Measurements from ENCODE around the gene PFAS.

Gene PFAS

DNA sequence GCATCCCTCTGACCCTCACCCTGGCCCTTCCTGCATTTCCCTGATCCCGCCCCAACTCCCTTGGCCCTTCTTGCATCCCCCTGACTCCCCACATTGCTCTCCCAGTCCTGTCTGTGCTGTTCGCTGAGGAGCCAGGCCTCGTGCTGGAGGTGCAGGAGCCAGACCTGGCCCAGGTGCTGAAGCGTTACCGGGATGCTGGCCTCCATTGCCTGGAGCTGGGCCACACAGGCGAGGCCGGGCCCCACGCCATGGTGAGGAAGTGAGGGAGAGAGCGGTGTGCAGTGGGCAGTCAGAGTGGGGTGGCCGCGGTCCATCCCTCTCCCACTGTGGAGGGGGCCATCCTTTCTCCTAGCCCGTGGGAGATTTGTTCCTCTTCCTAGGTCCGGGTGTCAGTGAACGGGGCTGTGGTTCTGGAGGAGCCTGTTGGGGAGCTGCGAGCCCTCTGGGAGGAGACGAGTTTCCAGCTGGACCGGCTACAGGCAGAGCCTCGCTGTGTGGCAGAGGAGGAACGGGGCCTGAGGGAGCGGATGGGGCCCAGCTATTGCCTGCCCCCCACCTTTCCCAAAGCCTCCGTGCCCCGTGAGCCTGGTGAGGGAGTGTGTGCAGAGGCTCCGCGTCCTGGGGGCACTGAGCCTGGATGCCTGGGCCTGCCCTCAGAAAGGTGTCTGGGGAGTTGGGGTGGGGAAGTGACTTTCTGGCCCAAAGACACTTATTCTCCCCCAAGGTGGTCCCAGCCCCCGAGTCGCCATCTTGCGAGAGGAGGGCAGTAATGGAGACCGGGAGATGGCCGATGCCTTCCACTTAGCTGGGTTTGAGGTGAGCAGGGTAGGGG, 17.8 kb downstream of the PFAS start:
- no peak for DNase-seq (ENCODE audit: low read depth)

DNA sequence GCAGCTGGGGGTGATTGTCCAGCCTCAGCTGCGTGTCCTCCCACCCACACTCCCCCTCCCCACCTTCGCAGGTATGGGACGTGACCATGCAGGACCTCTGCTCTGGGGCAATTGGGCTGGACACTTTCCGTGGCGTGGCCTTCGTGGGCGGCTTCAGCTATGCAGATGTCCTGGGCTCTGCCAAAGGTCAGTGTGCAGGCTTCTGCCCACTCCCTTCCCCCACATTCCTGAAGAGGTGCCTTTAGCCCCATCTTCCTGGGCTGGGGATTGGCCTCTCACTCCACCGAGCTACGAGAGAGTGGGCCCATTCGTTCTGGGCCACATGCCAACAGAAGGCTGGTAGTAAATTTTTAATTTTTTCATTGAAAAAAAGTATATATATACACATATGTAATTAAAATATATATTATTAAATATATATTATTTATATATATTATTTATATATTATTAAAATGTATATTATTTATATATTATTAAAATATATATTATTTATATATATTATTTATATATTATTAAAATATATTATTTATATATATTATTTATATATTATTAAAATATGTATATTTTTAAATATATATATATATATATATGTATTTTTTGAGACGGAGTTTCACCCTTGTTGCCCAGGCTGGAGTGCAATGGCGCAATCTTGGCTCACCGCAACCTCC, 18.5 kb downstream of the PFAS start:
- no peak for DNase-seq (ENCODE audit: low read depth)

DNA sequence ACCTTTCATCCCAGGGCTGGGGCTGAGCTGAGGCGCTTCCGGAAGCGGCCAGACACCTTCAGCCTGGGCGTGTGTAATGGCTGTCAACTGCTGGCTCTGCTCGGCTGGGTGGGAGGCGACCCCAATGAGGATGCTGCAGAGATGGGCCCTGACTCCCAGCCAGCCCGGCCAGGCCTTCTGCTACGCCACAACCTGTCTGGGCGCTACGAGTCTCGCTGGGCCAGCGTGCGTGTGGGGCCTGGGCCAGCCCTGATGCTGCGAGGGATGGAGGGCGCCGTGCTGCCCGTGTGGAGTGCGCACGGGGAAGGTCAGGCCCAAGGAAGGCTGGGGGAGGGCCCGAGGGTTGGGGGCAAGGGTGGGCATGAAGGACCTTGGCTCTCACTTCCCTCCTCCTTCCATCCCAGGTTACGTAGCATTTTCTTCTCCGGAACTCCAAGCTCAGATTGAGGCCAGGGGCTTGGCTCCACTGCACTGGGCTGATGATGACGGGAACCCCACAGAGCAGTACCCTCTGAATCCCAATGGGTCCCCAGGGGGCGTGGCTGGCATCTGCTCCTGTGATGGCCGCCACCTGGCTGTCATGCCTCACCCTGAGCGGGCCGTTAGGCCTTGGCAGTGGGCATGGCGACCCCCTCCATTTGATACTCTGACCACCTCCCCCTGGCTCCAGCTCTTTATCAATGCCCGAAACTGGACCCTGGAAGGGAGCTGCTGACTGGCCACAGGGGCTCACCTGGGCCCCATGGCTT, 19.6 kb downstream of the PFAS start:
- no peak for DNase-seq (ENCODE audit: low read depth)

DNA sequence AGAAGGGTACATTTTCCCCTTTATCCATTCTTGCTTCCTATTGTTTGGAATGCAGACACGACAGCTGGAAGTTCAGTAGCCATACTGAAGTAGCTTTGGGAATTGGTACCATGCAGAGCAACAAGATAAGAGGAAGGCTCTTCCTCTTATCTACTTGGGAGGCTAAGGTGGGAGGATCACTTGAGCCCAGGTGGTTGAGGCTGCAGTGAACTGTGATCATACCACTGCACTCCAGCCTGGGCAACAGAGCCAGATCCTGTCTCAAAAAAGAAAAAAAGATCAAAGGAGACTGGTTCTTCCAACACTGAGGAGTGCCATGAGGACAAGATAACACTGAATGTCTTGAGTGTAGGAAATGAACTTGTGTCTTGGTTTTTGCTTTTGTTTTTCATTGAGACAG, 23.3 kb downstream of the PFAS start:
- DNase-seq (ENCODE audit: low read depth) = no peak

DNA sequence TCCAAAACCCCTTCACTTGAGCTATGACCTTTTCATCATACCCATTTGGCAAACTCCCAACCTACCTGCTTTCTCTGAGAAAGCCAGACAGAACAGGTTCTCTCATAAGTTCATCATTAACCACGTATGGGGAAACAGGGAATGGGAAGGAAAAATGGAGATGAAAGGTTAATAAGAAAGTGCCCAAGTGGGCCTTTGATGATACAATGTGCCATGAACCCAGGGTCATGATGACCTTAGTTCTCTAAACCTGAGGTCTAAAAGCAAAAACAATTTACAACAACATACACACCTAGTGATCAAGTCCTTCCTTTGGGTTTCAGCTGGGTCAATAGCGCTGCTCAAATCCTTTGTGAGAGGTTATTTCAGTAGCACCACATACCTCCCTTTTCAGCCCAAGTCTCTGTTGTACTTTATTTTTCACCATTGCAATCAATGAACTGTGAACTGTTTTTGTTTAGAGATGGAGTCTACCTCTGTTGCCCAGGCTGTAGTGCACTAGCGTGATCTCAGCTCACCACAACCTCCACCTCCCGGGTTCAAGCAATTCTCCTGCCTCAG, 24.9 kb downstream of the PFAS start:
- no peak for DNase-seq (ENCODE audit: low read depth)

DNA sequence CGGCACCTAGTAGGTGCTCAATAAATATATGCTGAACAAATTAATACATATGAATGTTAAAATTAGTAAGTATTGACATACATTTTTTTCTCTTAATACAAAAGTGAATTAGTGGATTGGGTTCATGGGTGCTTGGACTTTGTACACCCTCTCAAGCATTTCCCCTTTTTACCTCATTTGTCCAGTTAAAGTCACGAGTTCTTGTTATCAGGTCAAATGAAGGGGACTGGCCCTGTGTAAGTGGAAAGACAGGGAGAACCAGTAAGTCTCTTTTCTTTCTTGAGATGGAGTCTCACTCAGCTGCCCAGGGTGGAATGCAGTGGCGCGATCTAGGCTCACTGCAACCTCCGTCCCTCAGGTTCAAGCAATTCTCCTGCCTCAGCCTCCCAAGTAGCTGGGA, 25.7 kb downstream of the PFAS start:
- no peak for DNase-seq (ENCODE audit: low read depth)

DNA sequence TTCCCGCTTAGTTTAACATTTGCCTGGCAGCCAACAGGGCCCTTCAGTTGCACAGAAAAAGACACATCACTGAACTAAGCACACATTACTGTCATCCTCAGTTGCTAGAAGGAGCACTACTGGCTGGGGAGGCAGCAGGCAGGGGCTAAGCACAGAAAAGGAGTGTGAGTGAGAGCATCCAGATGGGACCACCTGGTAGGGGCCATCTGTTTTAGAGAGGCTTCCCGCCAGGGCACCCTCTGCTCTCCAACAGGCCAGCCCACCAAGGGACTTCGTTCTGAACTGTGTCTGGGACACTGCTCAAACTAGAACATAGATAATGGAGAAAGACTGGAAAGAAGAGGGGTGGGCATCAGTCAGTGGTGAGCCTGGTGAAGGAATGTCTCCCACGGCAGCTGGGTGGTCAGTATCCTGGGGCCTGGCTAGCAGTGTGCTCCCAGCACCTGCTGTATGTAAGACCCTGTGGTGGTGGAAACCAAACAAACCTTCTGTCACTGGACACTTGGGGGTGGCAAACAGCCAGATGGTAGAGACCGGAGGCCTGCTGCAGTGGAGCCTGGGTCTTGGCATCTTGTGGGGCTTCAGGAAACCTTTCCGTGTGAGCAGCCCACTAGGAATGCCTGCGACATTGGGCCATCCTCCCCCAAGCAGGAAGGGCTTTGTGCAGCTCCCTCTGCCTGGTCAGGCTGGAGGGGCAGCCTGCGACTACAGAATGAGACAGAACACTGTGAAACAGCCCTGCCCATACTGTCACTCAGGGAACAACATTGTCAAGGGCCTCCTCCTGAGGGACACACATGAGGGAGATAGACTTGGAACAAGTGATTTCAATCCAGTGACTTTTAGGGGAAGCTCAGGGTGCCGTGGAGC, 26.6 kb downstream of the PFAS start:
- DNase-seq (ENCODE audit: low read depth) = no peak

DNA sequence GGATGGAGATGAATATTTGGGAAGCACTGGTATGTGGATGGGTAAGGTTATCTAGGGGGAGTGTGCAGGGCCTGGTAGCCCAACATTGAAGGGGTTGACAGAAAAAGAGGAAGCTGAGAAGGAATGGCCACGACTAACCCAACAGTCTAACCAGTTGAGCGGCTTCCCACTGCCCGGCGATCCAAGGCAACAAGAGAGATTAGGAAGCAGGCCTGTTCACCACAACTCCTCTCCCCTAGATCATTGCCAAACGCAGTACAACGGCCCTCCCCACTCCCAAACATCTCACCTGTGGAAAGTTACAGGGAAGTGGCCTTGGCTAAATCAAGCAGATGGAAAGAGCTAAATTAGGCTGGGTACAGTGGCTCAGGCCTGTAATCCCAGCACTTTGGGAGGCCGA, 28.2 kb downstream of the PFAS start:
- DNase-seq (ENCODE audit: low read depth) = no peak

DNA sequence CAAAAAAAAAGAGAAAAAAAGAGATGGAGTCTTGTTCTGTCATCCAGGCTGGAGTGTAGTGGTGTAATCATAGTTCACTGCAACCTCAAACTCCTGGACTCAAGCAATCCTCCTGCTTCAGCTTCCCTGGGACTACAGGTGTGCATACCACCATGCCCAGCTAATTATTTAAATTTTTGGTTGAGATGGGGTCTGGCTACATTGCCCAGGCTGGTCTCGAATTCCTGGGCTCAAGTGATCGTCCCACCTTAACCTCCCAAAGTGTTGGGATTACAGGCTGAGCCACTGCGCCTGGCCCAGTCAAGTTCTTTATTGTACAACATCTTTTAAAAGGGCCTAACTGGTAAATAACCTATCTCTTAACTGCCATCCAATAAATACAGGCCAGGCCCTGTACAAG, 33.3 kb downstream of the PFAS start:
- DNase-seq (ENCODE audit: low read depth) = no peak

DNA sequence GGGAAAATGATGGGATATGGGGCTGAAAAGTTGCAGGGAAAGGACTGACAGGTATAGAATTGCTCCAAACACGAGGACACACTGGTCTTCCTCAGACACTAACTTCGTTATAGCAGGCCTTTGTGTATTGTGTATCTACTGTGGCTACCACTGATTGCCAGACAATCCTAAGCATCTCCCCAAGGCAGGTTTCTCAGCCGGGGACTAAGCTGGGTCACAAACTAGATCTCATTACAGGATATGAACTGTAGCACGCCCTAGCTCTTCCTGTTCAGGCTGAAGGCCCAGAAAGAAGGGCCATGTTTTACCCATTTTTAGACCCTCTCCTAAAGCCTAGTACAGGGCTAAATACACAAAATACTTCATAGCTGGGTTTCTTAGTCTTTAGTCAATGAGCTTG, 34.3 kb downstream of the PFAS start:
- no peak for DNase-seq (ENCODE audit: low read depth)

DNA sequence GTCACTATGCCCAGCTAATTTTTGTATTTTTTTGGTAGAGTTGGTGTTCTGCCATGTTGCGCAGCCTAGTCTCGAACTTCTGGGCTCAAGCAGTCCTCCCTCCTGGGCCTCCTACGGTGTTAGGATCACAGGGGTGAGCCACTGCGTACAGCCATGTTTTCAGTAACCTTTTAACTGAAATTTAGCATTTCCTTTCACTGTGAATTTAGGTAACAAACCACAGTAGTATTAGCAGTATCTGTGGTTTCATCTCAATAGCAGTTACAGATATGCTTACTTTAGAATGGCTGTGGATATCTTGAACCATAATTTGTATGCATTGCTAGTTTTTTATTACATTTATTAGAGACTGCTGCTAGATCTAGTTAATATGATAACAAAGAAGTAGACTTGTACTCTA, 35.0 kb downstream of the PFAS start:
- no peak for DNase-seq (ENCODE audit: low read depth)

DNA sequence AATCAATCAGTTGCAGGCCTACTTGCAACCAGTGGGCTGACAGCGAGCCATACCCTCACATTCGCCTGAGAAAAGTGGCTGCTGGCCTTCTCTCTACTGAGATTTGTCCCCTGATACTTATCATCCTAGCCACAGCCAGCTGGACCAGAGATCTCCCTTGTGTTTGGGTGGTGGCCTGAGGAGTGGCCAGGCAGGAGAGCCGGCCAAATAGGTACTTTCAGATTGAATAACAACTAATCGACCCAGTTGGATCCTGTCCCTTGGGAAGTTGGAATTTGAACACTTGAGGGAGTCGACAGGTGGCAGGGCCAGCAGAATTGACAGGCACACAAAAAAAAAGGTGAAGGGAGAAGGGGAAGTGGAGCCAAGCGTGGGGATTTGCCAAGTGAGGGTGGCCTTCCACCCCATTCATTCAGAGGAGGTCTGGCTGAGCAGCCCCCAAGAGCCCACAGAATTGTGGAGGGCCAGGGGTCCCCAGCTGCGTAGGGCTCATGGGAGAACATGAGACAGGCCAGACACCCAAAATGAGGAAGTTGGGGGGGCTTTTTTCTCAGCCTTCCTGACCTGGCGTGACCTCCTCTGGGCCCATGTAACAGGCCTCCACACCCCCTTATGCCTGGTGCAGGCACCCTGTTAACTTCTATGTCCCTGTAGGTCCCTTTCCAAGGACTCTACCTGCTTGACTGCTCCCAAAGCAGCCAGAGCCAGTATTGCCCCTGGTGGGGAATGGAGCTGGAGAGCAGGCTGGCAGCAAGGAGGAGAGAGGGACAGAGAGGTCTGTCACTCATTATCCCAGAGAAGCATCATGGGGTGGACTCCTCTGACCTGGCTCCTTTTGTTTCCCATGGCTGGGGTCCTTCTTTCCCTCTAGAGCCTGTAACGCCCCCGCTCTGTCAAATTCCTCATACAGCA, 36.4 kb downstream of the PFAS start:
- no peak for DNase-seq (ENCODE audit: low read depth)

DNA sequence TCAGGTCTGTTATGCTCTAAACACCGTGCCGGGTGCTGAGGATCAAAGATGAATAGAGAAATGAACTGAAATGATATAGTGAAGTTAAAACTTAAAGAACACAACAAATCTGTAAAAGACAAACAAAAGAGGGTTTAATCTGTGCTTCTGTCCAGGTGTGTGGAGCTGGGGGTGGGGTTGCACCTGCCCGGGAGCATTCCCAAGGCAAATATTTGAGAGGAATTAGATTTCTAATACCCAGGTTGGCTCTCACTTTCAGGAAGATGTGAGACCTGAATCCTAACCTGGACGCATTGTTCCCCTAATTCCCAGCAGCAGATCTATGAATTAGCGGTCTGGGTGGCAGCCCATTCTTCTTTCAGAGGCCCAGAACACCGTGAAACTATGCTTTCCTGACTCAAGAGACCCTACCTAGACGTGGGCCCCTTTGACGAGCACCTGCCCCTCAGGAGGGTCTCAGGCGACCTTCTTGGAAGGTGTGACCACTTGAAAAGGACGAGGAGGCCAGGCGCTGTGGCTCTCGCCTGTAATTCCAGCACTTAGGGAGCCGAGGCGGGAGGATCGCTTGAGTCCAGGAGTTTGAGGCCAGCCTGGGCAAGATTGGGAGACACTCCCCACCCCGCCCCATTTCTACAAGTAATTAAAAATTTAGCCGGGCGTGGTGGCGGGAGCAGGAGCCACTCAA, 38.7 kb downstream of the PFAS start:
- no peak for DNase-seq (ENCODE audit: low read depth)

DNA sequence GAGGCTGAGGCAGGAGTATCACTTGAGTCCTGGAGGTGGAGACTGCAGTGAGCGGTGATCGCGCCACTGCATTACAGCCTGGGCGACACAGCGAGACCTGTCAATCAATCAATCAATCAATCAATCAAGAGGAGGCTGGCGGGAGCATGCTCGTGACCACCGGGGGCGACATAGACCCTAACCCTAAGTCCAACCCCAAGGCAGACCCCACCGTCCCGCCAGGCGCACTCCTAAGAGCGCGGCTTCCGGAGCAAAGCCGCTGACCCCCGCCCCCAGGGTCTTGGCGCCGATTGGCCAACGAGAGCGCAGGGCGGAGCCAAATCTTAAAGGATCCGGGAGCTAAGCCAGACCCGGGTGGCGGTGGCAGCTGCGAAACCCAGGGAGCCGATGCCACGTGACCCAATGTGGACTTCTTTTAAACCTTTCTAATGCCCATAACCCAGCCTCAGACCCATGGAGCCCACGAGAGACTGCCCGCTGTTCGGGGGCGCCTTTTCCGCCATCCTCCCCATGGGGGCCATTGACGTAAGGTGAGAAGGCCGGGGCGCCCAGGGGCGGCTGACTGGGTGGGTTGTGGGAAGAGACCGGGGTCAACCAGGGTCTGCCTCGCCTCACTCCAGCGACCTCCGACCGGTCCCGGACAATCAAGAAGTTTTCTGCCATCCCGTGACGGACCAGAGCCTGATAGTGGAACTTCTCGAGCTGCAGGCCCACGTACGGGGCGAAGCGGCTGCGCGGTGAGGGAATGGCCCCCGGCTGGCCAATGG, 39.4 kb downstream of the PFAS start, which contains the start of gene RANGRF:
RANGRF (plus strand) TSS at position 335 of the 767 bp plus-strand sequence; CDS start at position 454, 119 bp downstream.
- peak; percentile 80 for DNase-seq (ENCODE audit: low read depth)

DNA sequence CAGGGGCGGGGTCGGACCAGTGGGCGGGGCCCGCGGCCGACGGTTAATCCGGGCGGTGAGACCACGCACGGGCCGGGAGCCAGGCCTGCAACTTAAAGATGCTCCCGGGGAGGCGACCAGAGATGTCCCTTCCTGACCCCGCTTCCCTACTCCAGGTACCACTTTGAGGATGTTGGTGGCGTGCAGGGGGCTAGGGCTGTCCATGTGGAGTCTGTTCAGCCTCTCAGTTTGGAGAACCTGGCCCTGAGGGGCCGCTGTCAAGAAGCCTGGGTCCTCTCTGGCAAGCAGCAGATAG, 40.0 kb downstream of the PFAS start:
- DNase-seq (ENCODE audit: low read depth) = peak; percentile 76

DNA sequence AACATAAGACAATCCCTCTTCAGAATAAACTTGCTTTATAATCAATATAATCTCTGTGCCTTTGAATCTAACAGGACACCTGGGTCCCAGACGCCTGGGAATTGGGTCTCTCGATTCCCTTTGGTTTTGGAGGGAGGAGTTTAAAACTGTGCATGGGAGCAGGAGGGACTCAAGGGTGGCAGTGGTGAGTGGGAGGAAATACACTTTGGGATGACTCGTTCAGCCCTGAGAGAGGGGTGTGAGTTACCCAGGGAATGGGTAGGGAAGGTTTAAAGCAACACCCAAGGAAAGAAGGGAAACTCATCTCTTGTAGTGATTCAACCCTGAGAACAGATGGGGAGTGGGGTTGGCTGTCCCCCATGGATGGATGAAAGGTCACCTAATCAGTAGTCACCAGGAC, 41.0 kb downstream of the PFAS start:
- DNase-seq (ENCODE audit: low read depth) = no peak

DNA sequence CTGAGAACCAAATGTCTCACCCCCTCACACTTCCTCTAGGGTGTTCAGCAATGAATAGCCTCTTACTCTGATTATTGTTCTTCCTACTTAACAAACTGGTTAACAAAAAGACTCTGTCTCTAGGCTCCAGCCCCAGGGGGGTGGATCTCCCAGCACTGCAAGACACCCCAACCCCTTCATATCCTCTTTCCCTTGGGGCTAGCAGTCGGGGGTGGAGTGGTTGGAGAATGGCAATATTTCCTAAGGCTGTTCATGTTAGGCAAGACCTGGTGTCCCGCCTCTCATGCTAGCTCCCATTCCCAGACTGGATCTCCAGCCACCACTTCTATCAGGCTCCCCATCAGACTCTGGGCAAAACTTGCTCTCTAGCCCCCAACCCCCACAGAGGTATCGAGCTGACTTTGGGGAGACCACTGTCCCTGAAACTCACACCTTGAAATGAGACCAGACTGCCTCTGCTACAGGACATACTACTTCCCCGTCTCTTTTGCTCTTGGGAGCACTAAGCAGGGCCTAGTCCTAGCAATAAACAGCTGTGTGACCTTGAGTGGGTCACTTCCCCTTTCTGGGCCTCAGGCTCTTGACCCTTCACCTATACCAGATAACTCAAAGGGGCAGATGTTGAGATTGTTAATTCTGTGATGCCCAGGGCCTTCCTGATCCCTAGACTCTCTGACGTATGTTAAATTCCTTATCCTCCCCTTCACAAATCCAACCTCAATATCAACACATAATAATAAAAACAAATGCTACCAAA, 43.7 kb downstream of the PFAS start:
- no peak for DNase-seq (ENCODE audit: low read depth)

DNA sequence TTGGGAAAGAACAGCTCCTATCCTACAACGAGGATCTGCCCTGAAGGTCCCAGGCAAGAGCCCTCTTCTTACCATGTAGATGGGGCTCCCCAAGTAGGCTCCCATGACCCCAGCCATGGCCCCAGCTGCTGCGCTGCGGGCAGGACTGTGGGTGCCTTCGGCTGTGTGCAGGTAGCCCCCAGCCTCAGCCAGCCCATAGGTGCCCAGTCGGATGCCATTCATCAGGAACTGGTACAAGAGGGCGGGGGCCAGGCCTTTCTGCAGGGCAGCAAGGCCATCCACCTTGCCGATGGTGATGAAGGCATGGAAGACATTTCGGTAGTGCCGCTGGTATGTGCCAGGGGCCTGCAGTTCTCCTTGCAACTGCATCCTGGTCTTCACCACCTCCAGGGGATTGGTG, 45.3 kb downstream of the PFAS start:
- DNase-seq (ENCODE audit: low read depth) = no peak

All from activated T-cell treated with anti-CD3 and anti-CD28 coated beads for 48 hours (primary cell).